ENCODE results near the gene WNK2.

WNK2 gene

DNA sequence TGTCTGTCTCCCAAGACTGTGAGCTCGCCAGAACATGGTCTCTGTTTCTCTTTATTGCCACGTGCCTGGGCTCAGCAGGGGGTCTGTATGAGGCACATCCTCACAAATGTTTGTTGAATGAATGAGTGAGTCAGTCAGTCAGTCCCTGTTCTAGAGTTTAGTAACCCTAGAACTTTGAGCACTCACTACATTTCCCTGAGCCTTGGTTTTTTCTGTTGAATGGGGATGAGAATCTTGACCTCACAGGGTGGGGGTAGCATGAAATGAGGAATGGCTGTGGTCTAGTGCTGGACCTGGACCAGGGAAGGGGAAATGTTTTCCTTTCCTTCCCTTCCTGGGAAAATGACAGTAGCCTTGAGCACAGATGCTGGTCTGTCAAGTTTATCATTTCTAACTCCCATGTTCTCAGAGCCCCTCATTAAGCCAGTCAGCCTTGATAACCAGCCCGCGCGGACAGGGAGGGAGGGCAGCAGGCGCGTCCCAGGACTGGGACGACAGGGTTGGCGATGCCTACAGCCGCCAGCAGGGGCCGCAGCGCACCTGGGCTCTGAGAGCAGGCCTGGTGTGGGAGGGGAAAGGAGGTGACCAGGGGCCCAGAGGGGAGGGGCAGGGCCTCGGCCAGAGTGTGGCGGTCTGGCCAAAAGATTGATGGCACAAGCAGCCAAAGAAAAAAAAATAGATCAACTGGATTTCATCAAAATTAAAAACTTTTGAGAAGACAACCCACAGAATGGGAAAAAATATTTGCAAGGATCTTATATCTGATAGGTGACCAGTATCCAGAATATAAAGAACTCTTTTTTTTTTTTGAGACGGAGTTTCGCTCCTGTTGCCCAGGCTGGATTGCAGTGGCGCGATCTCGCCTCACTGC lies 24.1 kb upstream of the WNK2 start (continued):
- TF ChIP-seq REST (tag by site-specific recombination; IDR thresholded peaks at IDR 0.05), result no peak
- TF ChIP-seq ZNF335 (tag by site-specific recombination; conservative IDR thresholded peaks at IDR 0.05), result peak; percentile 51; the same call in 1 of the 2 replicates
- no peak for TF ChIP-seq ZNF76 (tag by site-specific recombination; IDR thresholded peaks at IDR 0.05; ENCODE audit: borderline replicate concordance, low read depth)
- TF ChIP-seq ZFHX2 (tag by site-specific recombination; conservative IDR thresholded peaks at IDR 0.05), result peak; percentile 75
- TF ChIP-seq REPIN1 (tag by site-specific recombination; IDR thresholded peaks at IDR 0.05; ENCODE audit: low read depth), result no peak
- no peak for TF ChIP-seq SCRT2 (tag by site-specific recombination; IDR thresholded peaks at IDR 0.05)
- no peak for TF ChIP-seq HOXD13 (CRISPR knock-in tag; IDR thresholded peaks at IDR 0.05; ENCODE audit: borderline replicate concordance)
- no peak for TF ChIP-seq ZNF248 (tag by site-specific recombination; IDR thresholded peaks at IDR 0.05)

DNA sequence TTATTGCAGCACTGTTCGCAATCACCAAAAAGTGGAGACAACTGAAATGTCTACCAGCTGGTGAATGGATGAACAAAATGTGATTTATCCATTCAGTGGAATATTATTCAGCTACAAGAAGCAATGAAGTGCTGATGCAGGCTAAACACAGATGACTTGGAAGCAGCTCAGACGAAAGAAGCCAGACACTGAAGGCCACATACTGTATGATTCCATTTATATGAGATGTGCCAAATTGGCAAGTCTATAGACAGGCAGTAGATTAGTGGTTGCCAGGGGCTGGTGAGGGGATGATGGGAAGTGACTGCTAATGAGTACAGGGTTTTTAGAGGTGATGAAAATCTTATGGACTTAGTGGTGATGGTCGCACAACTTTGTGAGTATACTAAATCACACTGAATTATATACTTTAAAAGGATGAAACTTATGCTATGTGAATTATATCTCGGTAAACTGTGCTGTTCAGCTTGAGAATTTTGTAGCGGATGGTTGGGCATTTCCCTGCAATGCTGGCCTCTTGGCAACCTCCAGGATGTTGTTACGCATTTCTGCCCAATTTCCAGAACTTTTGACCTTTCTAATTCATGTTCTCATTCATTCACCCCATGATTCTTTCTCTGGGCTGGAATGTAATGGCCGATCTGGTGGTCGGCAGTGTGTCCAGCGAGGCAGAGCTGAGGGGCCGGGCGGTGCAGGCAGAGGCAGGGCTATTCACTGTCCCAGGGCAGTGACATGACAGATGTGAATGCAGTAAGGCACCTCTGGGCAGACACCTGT lies 22.0 kb upstream of the WNK2 start:
- TF ChIP-seq ZNF623 (tag by site-specific recombination; IDR thresholded peaks at IDR 0.05) (no peak), ZNF561 (tag by site-specific recombination; IDR thresholded peaks at IDR 0.05; ENCODE audit: borderline replicate concordance) (no peak), KLF7 (tag by site-specific recombination; IDR thresholded peaks at IDR 0.05; ENCODE audit: borderline replicate concordance) (no peak), ZNF621 (tag by site-specific recombination; IDR thresholded peaks at IDR 0.05) (no peak), ZNF292 (tag by site-specific recombination; IDR thresholded peaks at IDR 0.05; ENCODE audit: borderline replicate concordance, low read depth) (no peak), ZNF404 (tag by site-specific recombination; IDR thresholded peaks at IDR 0.05) (no peak), ZNF843 (tag by site-specific recombination; IDR thresholded peaks at IDR 0.05) (no peak), ZFP3 (tag by site-specific recombination; IDR thresholded peaks at IDR 0.05; ENCODE audit: low read depth) (no peak), ZNF837 (tag by site-specific recombination; IDR thresholded peaks at IDR 0.05) (no peak), ZNF549 (tag by site-specific recombination; IDR thresholded peaks at IDR 0.05) (no peak), ZNF157 (tag by site-specific recombination; IDR thresholded peaks at IDR 0.05) (no peak), SCRT1 (tag by site-specific recombination; IDR thresholded peaks at IDR 0.05; ENCODE audit: borderline replicate concordance) (no peak), ZNF16 (tag by site-specific recombination; IDR thresholded peaks at IDR 0.05; ENCODE audit: low read depth) (no peak), ZNF175 (tag by site-specific recombination; IDR thresholded peaks at IDR 0.05) (no peak), ZNF529 (tag by site-specific recombination; IDR thresholded peaks at IDR 0.05; ENCODE audit: insufficient replicate concordance) (no peak), ZNF423 (tag by site-specific recombination; IDR thresholded peaks at IDR 0.05) (no peak), ZSCAN16 (tag by site-specific recombination; IDR thresholded peaks at IDR 0.05) (no peak), ZNF692 (tag by site-specific recombination; IDR thresholded peaks at IDR 0.05) (no peak)
- TF ChIP-seq, protein P1, sequence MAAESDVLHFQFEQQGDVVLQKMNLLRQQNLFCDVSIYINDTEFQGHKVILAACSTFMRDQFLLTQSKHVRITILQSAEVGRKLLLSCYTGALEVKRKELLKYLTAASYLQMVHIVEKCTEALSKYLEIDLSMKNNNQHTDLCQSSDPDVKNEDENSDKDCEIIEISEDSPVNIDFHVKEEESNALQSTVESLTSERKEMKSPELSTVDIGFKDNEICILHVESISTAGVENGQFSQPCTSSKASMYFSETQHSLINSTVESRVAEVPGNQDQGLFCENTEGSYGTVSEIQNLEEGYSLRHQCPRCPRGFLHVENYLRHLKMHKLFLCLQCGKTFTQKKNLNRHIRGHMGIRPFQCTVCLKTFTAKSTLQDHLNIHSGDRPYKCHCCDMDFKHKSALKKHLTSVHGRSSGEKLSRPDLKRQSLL (tag by site-specific recombination; IDR thresholded peaks at IDR 0.05), result no peak
- TF ChIP-seq, protein P2, sequence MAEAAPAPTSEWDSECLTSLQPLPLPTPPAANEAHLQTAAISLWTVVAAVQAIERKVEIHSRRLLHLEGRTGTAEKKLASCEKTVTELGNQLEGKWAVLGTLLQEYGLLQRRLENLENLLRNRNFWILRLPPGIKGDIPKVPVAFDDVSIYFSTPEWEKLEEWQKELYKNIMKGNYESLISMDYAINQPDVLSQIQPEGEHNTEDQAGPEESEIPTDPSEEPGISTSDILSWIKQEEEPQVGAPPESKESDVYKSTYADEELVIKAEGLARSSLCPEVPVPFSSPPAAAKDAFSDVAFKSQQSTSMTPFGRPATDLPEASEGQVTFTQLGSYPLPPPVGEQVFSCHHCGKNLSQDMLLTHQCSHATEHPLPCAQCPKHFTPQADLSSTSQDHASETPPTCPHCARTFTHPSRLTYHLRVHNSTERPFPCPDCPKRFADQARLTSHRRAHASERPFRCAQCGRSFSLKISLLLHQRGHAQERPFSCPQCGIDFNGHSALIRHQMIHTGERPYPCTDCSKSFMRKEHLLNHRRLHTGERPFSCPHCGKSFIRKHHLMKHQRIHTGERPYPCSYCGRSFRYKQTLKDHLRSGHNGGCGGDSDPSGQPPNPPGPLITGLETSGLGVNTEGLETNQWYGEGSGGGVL (tag by site-specific recombination; IDR thresholded peaks at IDR 0.05), result no peak
- H3K4me1 ChIP-seq (ENCODE audit: control insufficient read depth, insufficient read depth, low read length), result no peaks in the 10 kb centered on the region
- ChIA-PET POLR2A (no interaction called here), CTCF (interaction anchor here (0.6 to 4.7 kb wide), 7 partner anchors 8 to 896 kb away, joined by 3 to 29 read pairs (median 3); no protein-coding TSS in a partner anchor)
- H3K9me3 ChIP-seq (ENCODE audit: control insufficient read depth, insufficient read depth, low read depth, low read length), result no peaks in the 10 kb centered on the region
- H3K27ac ChIP-seq (ENCODE audit: extremely low read depth, low read depth, low read length), result no peak overlapping the region
- no peaks in the 10 kb centered on the region for H3K36me3 ChIP-seq (ENCODE audit: control insufficient read depth in 2 of 2, insufficient read depth in 1 of 2, low read length in 2 of 2)
- no peak overlapping the region for H3K4me3 ChIP-seq (ENCODE audit: low read depth, low read length)

Data from HEK293 (cell line).